ENCODE measurements around the gene TTC13. TPM values are rescaled to one million over a fixed set of nuclear protein-coding genes. Genes with fewer than 3 reads are reported as not detected.

TTC13 gene
- total and polyA plus RNA-seq, 7 donors: 3.0 to 19.7 (median 13.6) TPM

DNA sequence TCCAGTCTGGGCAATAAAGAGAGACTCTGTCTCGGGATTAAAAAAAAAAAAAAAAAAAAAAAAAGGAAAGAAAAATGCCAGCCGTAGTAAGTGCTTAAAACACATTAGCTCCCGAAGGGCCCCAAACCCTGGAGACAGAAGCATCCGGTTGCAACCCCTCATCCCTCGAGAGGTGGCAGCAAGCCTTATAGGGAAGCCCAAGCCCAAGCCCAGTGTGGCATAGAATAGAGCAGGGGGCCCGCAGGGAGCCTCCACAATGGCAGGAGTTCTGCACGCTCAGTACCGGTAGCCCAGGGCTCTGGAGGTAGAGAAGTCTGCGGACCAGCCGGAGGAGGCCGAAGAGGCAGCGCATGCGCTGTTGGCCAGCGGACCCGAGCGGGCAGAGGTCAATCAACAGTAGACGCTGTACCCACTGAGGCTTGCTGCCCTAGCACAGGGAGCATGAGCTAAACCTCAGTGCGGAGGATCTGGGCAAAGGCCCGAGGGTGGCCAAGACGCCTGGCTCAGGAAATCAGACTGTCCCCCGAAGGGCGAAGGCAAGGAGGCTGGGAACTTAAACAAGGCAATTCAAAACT, 76.2 kb downstream of the TTC13 start:
- DNase-seq: no peak
- H3K36me3 ChIP-seq: no peaks in the 10 kb centered on the region
- H3K4me1 ChIP-seq: peaks cover 0 to 23% (median 11%) of the 10 kb centered on the region in 4 donors
- 97% methylated on average over 22 of the region's 22 CpGs for WGBS, 2 donors
- intact Hi-C loops (cut with DNase I): no loop called here
- no peak overlapping the region for H3K27ac ChIP-seq
- no peaks in the 10 kb centered on the region for H3K27me3 ChIP-seq
- no peak overlapping the region for H3K4me3 ChIP-seq
- TF ChIP-seq POLR2AphosphoS5 (IDR thresholded peaks at IDR 0.05) (no peak), CTCF (IDR thresholded peaks at IDR 0.05) (no peak), EP300 (IDR thresholded peaks at IDR 0.05) (no peak), POLR2A (IDR thresholded peaks at IDR 0.05) (no peak)
- H3K9me3 ChIP-seq: no peaks in the 10 kb centered on the region

DNA sequence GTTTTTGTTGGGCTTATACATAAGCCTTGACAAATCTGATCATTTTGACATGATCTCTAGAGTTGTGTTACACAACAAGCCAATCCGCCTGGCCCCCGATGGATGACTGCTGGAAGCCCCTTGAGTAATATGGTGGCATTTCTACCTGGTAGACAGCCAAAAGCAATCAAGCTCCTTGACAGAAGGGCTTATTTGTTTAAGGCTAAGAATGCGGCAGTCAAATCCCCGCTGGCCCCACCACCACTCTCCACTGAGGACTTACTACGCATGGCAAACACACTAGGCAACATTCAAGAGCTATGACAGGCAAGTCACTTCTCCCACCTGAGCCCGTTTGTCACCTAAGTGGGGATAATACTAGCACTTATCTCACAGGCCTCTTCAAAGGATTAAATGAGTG, 77.0 kb downstream of the TTC13 start:
- DNase-seq: no peak
- Histone ChIP-seq H3K36me3 (no peaks in the 10 kb centered on the region), H3K4me1 (peaks cover 0 to 15% (median 5%) of the 10 kb centered on the region in 4 donors), H3K9me3 (no peaks in the 10 kb centered on the region), H3K27ac (no peak overlapping the region), H3K4me3 (no peak overlapping the region), H3K27me3 (no peaks in the 10 kb centered on the region)
- no peak for TF ChIP-seq CTCF (IDR thresholded peaks at IDR 0.05)
- no peak for TF ChIP-seq POLR2A (IDR thresholded peaks at IDR 0.05)
- TF ChIP-seq EP300 (IDR thresholded peaks at IDR 0.05): no peak
- TF ChIP-seq POLR2AphosphoS5 (IDR thresholded peaks at IDR 0.05): no peak
- intact Hi-C loops (cut with DNase I): no loop called here
- 90 to 91% methylated on average over 6 of the region's 6 CpGs for WGBS, 2 donors

DNA sequence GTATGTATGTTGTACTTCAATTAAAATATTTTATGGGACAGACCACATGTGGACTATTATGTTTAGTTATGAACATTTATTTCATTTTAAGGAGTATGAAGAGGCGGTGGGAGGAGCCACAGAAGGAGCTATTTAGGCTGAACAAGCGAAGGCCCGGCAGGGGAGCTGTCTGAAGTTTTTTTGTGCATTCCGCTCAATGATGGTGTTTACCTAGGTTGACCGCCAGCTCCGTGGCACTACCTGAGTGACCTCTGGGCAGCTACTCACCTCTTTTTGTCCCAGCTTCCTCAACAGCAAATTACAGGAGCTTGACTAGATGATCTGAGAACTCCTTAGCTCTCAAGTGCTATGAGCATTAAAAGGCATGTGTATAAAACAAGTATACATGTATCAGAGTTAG, 77.7 kb downstream of the TTC13 start:
- H3K27me3 ChIP-seq: no peaks in the 10 kb centered on the region
- intact Hi-C loops (cut with DNase I): no loop called here
- no peak for DNase-seq
- no peaks in the 10 kb centered on the region for H3K36me3 ChIP-seq
- H3K27ac ChIP-seq: no peak overlapping the region
- H3K9me3 ChIP-seq: no peaks in the 10 kb centered on the region
- H3K4me3 ChIP-seq: no peak overlapping the region
- H3K4me1 ChIP-seq: peaks cover 0 to 8% (median 4%) of the 10 kb centered on the region in 4 donors
- TF ChIP-seq EP300 (IDR thresholded peaks at IDR 0.05) (no peak), POLR2AphosphoS5 (IDR thresholded peaks at IDR 0.05) (no peak), CTCF (IDR thresholded peaks at IDR 0.05) (no peak), POLR2A (IDR thresholded peaks at IDR 0.05) (no peak)
- 82 to 87% methylated on average over 6 of the region's 6 CpGs for WGBS, 2 donors

DNA sequence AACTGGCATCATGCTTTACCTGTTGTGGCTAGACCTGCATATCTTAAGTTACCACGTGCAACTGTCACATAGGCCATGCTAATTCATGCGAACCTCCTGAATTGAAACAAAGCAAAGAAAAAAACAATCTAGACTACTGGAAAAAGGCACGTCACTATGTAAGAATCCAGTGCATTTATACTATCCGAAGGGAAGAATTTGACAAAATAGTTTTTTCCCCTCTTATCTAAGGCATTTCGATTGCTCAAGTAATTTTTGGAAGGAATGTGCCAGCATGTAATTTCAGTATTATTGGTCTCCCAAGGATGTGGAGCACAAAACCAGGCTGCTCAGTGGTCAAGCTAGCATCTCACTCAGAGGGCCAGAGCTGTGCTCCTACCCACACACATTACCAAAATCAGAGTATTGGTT, 78.8 kb downstream of the TTC13 start:
- intact Hi-C loops (cut with DNase I): no loop called here
- no peak overlapping the region for H3K4me3 ChIP-seq
- H3K4me1 ChIP-seq: no peaks in the 10 kb centered on the region
- no peak for DNase-seq
- no peaks in the 10 kb centered on the region for H3K9me3 ChIP-seq
- WGBS, 2 donors: 87 to 88% methylated on average over 5 of the region's 5 CpGs
- no peak overlapping the region for H3K27ac ChIP-seq
- TF ChIP-seq POLR2AphosphoS5 (IDR thresholded peaks at IDR 0.05) (no peak), CTCF (IDR thresholded peaks at IDR 0.05) (no peak)
- no peaks in the 10 kb centered on the region for H3K27me3 ChIP-seq
- no peaks in the 10 kb centered on the region for H3K36me3 ChIP-seq

DNA sequence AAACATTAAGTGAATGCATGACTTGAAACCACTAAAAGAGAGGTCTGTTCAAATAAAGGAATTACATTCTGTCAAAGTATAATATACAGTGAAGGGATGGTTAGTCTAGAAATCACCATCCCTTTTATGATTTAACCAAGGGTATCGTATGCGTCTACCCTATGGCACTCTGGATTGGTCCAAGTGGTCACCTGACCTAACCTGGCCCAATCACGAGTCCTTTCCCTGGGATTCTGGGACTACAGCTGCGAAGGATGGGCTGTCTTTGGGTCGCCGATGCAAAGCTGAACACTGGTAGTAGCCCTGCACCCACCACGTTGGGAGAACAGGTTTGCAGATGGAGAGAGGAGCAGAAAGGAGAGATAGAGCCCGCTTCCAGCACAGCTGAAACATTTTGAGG, 79.9 kb downstream of the TTC13 start:
- no peaks in the 10 kb centered on the region for H3K9me3 ChIP-seq
- H3K4me3 ChIP-seq: no peak overlapping the region
- H3K36me3 ChIP-seq: no peaks in the 10 kb centered on the region
- no peak for DNase-seq
- H3K27ac ChIP-seq: no peak overlapping the region
- 85 to 86% methylated on average over 8 of the region's 8 CpGs for WGBS, 2 donors
- no peak for TF ChIP-seq EP300 (IDR thresholded peaks at IDR 0.05)
- TF ChIP-seq POLR2AphosphoS5 (IDR thresholded peaks at IDR 0.05): no peak
- no peak for TF ChIP-seq POLR2A (IDR thresholded peaks at IDR 0.05)
- no peak for TF ChIP-seq CTCF (IDR thresholded peaks at IDR 0.05)
- H3K27me3 ChIP-seq: no peaks in the 10 kb centered on the region
- no peaks in the 10 kb centered on the region for H3K4me1 ChIP-seq
- intact Hi-C loops (cut with DNase I): no loop called here

All from sigmoid colon (tissue), 7 donors.